22Rv1 (cell line): ENCODE results near the gene SCN8A.

ENCODE experiments used
- ZFX ChIP-seq: fragments of 450-650 bp; IDR thresholded peaks from 2 replicates; pipeline ENCODE4 v1.6.1; 2017; ENCODE audit warnings: antibody characterized with exemption, borderline replicate concordance
- TF ChIP-seq, protein P1 (sequence below): fragments of 450-650 bp; IDR thresholded peaks from 2 replicates; pipeline ENCODE4 v1.5.1; 2017; ENCODE audit warnings: mild to moderate bottlenecking

DNA sequence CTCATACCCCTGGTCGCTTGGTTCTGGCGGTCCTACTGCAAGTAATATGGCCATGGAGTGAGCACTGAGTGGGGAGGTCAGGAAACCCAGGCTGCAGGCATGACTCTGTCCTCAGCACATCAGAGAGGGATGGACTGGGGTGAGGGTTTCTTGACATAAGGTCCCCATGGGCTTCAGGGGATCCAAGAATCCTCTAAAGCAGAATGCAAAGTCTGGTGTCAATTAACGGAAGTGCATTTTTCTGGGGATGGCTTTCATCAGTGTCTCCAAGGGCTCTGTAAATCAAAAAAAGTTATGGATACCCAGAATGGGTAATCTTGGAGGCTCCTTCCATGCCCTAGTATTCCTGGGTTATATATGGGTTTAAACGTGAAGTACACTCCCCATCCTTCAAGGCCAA lies 253.8 kb downstream of the SCN8A start:
- TF ChIP-seq, protein P1, sequence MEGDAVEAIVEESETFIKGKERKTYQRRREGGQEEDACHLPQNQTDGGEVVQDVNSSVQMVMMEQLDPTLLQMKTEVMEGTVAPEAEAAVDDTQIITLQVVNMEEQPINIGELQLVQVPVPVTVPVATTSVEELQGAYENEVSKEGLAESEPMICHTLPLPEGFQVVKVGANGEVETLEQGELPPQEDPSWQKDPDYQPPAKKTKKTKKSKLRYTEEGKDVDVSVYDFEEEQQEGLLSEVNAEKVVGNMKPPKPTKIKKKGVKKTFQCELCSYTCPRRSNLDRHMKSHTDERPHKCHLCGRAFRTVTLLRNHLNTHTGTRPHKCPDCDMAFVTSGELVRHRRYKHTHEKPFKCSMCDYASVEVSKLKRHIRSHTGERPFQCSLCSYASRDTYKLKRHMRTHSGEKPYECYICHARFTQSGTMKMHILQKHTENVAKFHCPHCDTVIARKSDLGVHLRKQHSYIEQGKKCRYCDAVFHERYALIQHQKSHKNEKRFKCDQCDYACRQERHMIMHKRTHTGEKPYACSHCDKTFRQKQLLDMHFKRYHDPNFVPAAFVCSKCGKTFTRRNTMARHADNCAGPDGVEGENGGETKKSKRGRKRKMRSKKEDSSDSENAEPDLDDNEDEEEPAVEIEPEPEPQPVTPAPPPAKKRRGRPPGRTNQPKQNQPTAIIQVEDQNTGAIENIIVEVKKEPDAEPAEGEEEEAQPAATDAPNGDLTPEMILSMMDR = no peak
- TF ChIP-seq ZFX = no peak
